Lower leg skin (tissue), 4 donors: ENCODE results near the gene FBXO40. TPM values are rescaled to one million over a fixed set of nuclear protein-coding genes. Genes with fewer than 3 reads are reported as not detected.

ENCODE experiments used
- DNase-seq, 2 donors: peaks; one replicate each; pipeline ENCODE4 v3.0.0-alpha.2; 2019; ENCODE audit warnings: low spot score in 2 of 2
- H3K4me3 ChIP-seq: fragments of 200-600 bp; sonication (generic); 2 replicates; pipeline ENCODE4 v1.5.1; 2017; ENCODE audit warnings: mild to moderate bottlenecking, low read depth; ENCODE audit not compliant: poor library complexity, severe bottlenecking
- CTCF ChIP-seq, 3 donors: fragments of 450-650 bp; IDR thresholded peaks; one replicate each; pipeline ENCODE4 v1.5.1; 2016; ENCODE audit warnings: antibody characterized with exemption in 3 of 3, mild to moderate bottlenecking in 3 of 3, moderate library complexity in 2 of 3
- POLR2A ChIP-seq, 2 donors: fragments of 450-650 bp; IDR thresholded peaks; one replicate each; pipeline ENCODE4 v1.6.1; 2016 to 2017; ENCODE audit warnings: antibody characterized with exemption in 2 of 2, mild to moderate bottlenecking in 1 of 2, moderate library complexity in 1 of 2
- WGBS, 2 donors: methylation state at CpG; one replicate each; pipeline ENCODE4 v1.1.5; 2018; 5-methylcytosine and 5-hydroxymethylcytosine counted together
- intact Hi-C: fragments of 100-400 bp; cut with DNase I; formaldehyde crosslinking; loops from one replicate; pipeline ENCODE4 v1.15.0; 2023; ENCODE audit warnings: low total_unique reads
- total RNA-seq, 4 donors: library from RNA; depleted of rRNA; stranded (reverse); fragments of >200 nt; gene quantifications; one replicate each; pipeline ENCODE4 v1.1.0, GENCODE V29; 2016

FBXO40 gene
- not detected for total RNA-seq

GRCh38 chr3:121592856-121593702 lies at the start of gene FBXO40:
Gene FBXO40 (plus strand): TSS chr3:121593379. CDS start chr3:121620576, 27,197 bp downstream.
- intact Hi-C loops: no loop called here
- no peak within 1 kb of the TSS for H3K4me3 ChIP-seq
- TF ChIP-seq CTCF (IDR thresholded peaks at IDR 0.05) (no peak), POLR2A (IDR thresholded peaks at IDR 0.05) (no peak)
- WGBS, 2 donors: 48 to 55% methylated on average over 11 of the region's 11 CpGs
- no peak for DNase-seq

- intact Hi-C loops: no loop called here
Measured at GRCh38 chr3:121545049-121545573, 48.1 kb upstream of the FBXO40 start.

GRCh38 chr3:121545574-121546455 lies 47.4 kb upstream of the FBXO40 start, which contains the start of gene POLQ:
Gene POLQ (minus strand): TSS chr3:121545988. CDS start chr3:121545877, 111 bp downstream.
- WGBS, 2 donors: 0 to 1% methylated on average over 30 to 37 of the region's 42 CpGs
- intact Hi-C loops: no loop called here

More at GRCh38 chr3:121545049-121545573, 48.1 kb upstream of the FBXO40 start:
- TF ChIP-seq CTCF (IDR thresholded peaks at IDR 0.05) (no peak), POLR2A (IDR thresholded peaks at IDR 0.05) (no peak)
- 4% methylated on average over 18 of the region's 18 CpGs for WGBS, 2 donors
- H3K4me3 ChIP-seq: peak overlapping the region; percentile 19
- DNase-seq: no peak

GRCh38 chr3:121552379-121552778 lies 40.8 kb upstream of the FBXO40 start:
- 59 to 62% methylated on average over 4 of the region's 4 CpGs for WGBS, 2 donors
- no peak for TF ChIP-seq POLR2A (IDR thresholded peaks at IDR 0.05)
- no peak for TF ChIP-seq CTCF (IDR thresholded peaks at IDR 0.05)
- intact Hi-C loops: no loop called here
- no peak for DNase-seq
- no peak overlapping the region for H3K4me3 ChIP-seq

More at GRCh38 chr3:121545574-121546455, 47.4 kb upstream of the FBXO40 start, which contains the start of gene POLQ:
- peak; percentile 89 to 98 for DNase-seq
- peak within 1 kb of the TSS; percentile 19 for H3K4me3 ChIP-seq
- TF ChIP-seq CTCF (IDR thresholded peaks at IDR 0.05) (no peak), POLR2A (IDR thresholded peaks at IDR 0.05) (no peak)

GRCh38 chr3:121552797-121553196 lies 40.4 kb upstream of the FBXO40 start:
- WGBS, 2 donors: 57 to 75% methylated on average over 3 of the region's 3 CpGs
- H3K4me3 ChIP-seq: no peak overlapping the region
- TF ChIP-seq POLR2A (IDR thresholded peaks at IDR 0.05): no peak
- no peak for TF ChIP-seq CTCF (IDR thresholded peaks at IDR 0.05)
- intact Hi-C loops: no loop called here
- no peak for DNase-seq
